Hepatocyte (in vitro differentiated cells): ENCODE data around the gene WNT7B.

Experiments used
- CTCF ChIP-seq: fragments of 200-600 bp; sonication (generic); IDR thresholded peaks from 2 replicates; pipeline ENCODE4 v1.5.1; 2016; ENCODE audit warnings: antibody characterized with exemption, mild to moderate bottlenecking; ENCODE audit not compliant: poor library complexity
- EZH2phosphoT487 ChIP-seq: fragments of 200-600 bp; sonication (generic); IDR thresholded peaks from one replicate; pipeline ENCODE4 v1.6.1; 2018; ENCODE audit warnings: antibody characterized with exemption, mild to moderate bottlenecking, low read depth, moderate library complexity; ENCODE audit not compliant: unreplicated experiment, severe bottlenecking

DNA sequence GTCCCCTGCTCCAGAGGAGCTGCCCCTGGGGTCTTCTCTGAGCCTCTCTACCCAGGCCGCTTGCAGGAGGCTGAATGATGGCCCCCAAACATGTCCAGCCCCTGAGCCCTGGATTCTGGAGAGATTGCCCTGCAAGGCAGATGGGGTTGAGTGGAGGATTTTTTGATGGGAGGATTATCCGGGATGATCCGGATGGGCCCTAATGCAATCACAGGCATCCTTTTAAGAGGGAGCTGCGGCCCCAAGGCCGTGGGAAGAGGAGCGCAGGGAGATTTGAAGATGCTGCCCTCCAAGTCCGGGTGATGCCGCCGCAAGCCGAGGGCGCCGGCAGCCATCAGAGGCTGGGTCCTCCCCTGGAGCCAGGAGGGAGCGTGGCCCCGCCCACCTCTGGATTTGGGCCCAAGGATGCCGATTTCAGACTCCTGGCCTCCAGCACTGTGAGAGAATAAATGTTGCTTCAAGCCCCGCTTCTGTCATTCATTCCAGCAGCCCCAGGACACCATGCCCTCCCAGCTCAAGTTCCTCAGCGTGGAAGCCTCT lies 66.0 kb downstream of the WNT7B start:
- TF ChIP-seq CTCF: no peak
- TF ChIP-seq EZH2phosphoT487: no peak
